Breast epithelium (tissue), 3 donors: ENCODE data around the gene TSPAN12.

ENCODE experiments used
- CTCF ChIP-seq, 3 donors: fragments of 450-650 bp; IDR thresholded peaks; one replicate each; pipeline ENCODE4 v1.5.1; 2016 to 2017; ENCODE audit warnings: antibody characterized with exemption in 3 of 3, mild to moderate bottlenecking in 3 of 3, moderate library complexity in 3 of 3
- POLR2A ChIP-seq: fragments of 450-650 bp; IDR thresholded peaks from one replicate; pipeline ENCODE4 v1.6.1; 2016; ENCODE audit warnings: antibody characterized with exemption, mild to moderate bottlenecking, moderate library complexity
- POLR2AphosphoS5 ChIP-seq, 3 donors: sonication (generic); formaldehyde crosslinking; IDR thresholded peaks; one replicate each; pipeline ENCODE4 v1.6.1; 2017; ENCODE audit warnings: antibody characterized with exemption in 3 of 3

GRCh38 chr7:120809260-120809659 lies 48.7 kb downstream of the TSPAN12 start:
- TF ChIP-seq CTCF (IDR thresholded peaks at IDR 0.05): no peak
- TF ChIP-seq POLR2A: no peak
- TF ChIP-seq POLR2AphosphoS5 (IDR thresholded peaks at IDR 0.05): no peak
